ENCODE results near the gene NLGN4Y.
"Not testable (repeated sequence)": the region's sequence is repeated elsewhere in the genome, so short reads cannot be mapped to it uniquely, and the experiment has no call there.

The NLGN4Y gene

GRCh38 chrY:14834103-14835060, 310.1 kb downstream of the NLGN4Y start:
- H3K27me3 Mint-ChIP-seq: no peaks in the 10 kb centered on the region
- no peak for DNase-seq

GRCh38 chrY:14837466-14837865, 313.1 kb downstream of the NLGN4Y start:
- Mint-ChIP-seq H3K4me1 (peaks cover 2% of the 10 kb centered on the region), H3K9me3 (no peaks in the 10 kb centered on the region), H3K4me3 (no peak overlapping the region), H3K27ac (no peak overlapping the region), H3K36me3 (ENCODE audit: low read depth) (no peaks in the 10 kb centered on the region), H3K27me3 (no peaks in the 10 kb centered on the region)
- no peak for DNase-seq
- no peak for ATAC-seq

More at GRCh38 chrY:14834103-14835060, 310.1 kb downstream of the NLGN4Y start:
- ATAC-seq: no peak
- no peaks in the 10 kb centered on the region for H3K9me3 Mint-ChIP-seq
- H3K27ac Mint-ChIP-seq: no peak overlapping the region
- no peak overlapping the region for H3K4me3 Mint-ChIP-seq
- no peaks in the 10 kb centered on the region for H3K36me3 Mint-ChIP-seq (ENCODE audit: low read depth)
- H3K4me1 Mint-ChIP-seq: peaks cover 2% of the 10 kb centered on the region

DNA sequence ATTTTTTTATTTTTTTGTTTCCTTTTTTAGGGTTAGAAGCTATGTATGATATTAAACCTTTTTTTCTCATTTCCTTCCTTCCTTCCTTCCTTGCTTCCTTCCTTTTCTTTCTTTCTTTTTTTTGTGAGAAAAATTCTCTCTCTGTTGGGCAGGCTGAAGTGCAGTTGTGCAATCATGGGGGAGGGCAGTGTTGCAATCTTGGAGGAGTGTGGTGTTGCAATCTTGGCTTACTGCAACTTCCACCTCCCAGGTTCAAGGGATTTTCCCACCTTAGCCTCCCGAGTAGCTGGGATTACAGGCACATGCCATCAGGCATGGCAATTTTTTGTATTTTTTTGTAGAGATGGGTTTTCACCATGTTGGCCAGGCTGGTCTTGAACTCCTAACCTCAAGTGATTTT, 326.4 kb downstream of the NLGN4Y start:
- no peaks in the 10 kb centered on the region for H3K27me3 Mint-ChIP-seq

DNA sequence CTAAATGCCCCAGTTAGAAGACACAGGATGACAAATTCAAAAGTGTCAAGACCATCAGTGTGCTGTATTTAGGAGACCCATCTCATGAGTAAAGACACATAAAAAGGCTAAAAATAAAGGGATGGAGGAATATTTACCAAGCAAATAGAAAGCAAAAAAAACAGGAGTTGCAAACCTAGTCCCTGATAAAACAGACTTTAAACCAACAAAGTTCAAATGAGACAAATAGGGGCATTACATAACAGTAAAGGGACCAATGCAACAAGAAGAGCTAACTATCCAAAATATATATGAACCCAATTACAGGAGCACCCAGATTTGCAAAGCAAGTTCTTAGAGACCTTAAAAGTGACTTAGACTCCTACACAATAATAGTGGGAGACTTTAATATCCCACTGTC, 336.1 kb downstream of the NLGN4Y start:
- H3K4me3 Mint-ChIP-seq: no peak overlapping the region
- no peaks in the 10 kb centered on the region for H3K4me1 Mint-ChIP-seq
- H3K36me3 Mint-ChIP-seq (ENCODE audit: low read depth): no peaks in the 10 kb centered on the region
- peaks cover 3% of the 10 kb centered on the region for H3K9me3 Mint-ChIP-seq
- no peak overlapping the region for H3K27ac Mint-ChIP-seq
- H3K27me3 Mint-ChIP-seq: no peaks in the 10 kb centered on the region
- no peak for DNase-seq
- no peak for ATAC-seq

More for the DNA sequence above, 326.4 kb downstream of the NLGN4Y start:
- no peaks in the 10 kb centered on the region for H3K4me1 Mint-ChIP-seq
- no peak for ATAC-seq
- no peaks in the 10 kb centered on the region for H3K9me3 Mint-ChIP-seq
- DNase-seq: no peak
- no peaks in the 10 kb centered on the region for H3K36me3 Mint-ChIP-seq (ENCODE audit: low read depth)
- no peak overlapping the region for H3K4me3 Mint-ChIP-seq
- no peak overlapping the region for H3K27ac Mint-ChIP-seq

GRCh38 chrY:14861033-14861432, 336.7 kb downstream of the NLGN4Y start:
- not testable (repeated sequence) for H3K9me3 Mint-ChIP-seq; H3K36me3 Mint-ChIP-seq (ENCODE audit: low read depth); H3K27ac Mint-ChIP-seq; ATAC-seq; H3K4me1 Mint-ChIP-seq; H3K4me3 Mint-ChIP-seq; DNase-seq; H3K27me3 Mint-ChIP-seq

- Mint-ChIP-seq H3K36me3 (ENCODE audit: low read depth) (no peaks in the 10 kb centered on the region), H3K4me3 (no peak overlapping the region), H3K27me3 (no peaks in the 10 kb centered on the region), H3K27ac (no peak overlapping the region), H3K9me3 (peaks cover 8% of the 10 kb centered on the region), H3K4me1 (no peaks in the 10 kb centered on the region)
- DNase-seq: no peak
- no peak for ATAC-seq
Measured at GRCh38 chrY:14871971-14872370, 347.6 kb downstream of the NLGN4Y start.

Data from activated naive CD8-positive, alpha-beta T cell treated with anti-CD3 and anti-CD28 coated beads, Interleukin-2, amount 50 U/mL, for 24 hours (primary cell).